Mesendoderm (in vitro differentiated cells): ENCODE results near the gene RRAS.

Source experiments
- DNase-seq: peaks from one replicate; pipeline ENCODE4 v3.0.0; 2013
- H2AK5ac ChIP-seq: 2 replicates; pipeline ENCODE4 v1.6.1; 2013; ENCODE audit warnings: low read length, inconsistent platforms
- H2BK120ac ChIP-seq: 2 replicates; pipeline ENCODE4 v1.6.1; 2013; ENCODE audit warnings: low read depth, mild to moderate bottlenecking, low read length, moderate library complexity, mixed read lengths
- H2BK15ac ChIP-seq: replicated peaks from 2 replicates; pipeline ENCODE4 v1.6.1; 2013; ENCODE audit warnings: low read depth, mild to moderate bottlenecking, moderate library complexity
- H2BK5ac ChIP-seq: 2 replicates; pipeline ENCODE4 v1.6.1; 2013; ENCODE audit warnings: low read length, inconsistent platforms
- H3K18ac ChIP-seq: 2 replicates; pipeline ENCODE4 v1.6.1; 2013; ENCODE audit warnings: mild to moderate bottlenecking, low read length, mixed read lengths
- H3K23ac ChIP-seq: one replicate; pipeline ENCODE4 v1.6.1; 2013; ENCODE audit warnings: low read length
- H3K27ac ChIP-seq: 2 replicates; pipeline ENCODE4 v1.5.1; 2013; ENCODE audit warnings: low read depth, mild to moderate bottlenecking, inconsistent platforms, low read length, moderate library complexity
- H3K27me3 ChIP-seq: 2 replicates; pipeline ENCODE4 v1.6.1; 2013; ENCODE audit warnings: low read length, control low read depth, mild to moderate bottlenecking, inconsistent platforms; ENCODE audit not compliant: insufficient read depth, poor library complexity
- H3K36me3 ChIP-seq: 2 replicates; pipeline ENCODE4 v1.6.1; 2013; ENCODE audit warnings: low read length, inconsistent platforms; ENCODE audit not compliant: control insufficient read depth, insufficient read depth
- H3K4ac ChIP-seq: one replicate; pipeline ENCODE4 v1.6.1; 2013; ENCODE audit warnings: low read depth, mild to moderate bottlenecking, low read length, moderate library complexity
- H3K4me1 ChIP-seq: 2 replicates; pipeline ENCODE4 v1.6.1; 2013; ENCODE audit warnings: low read depth, low read length, inconsistent platforms; ENCODE audit not compliant: control insufficient read depth
- H3K4me2 ChIP-seq: 2 replicates; pipeline ENCODE4 v1.6.1; 2013; ENCODE audit warnings: low read length
- H3K4me3 ChIP-seq: 2 replicates; pipeline ENCODE4 v1.5.1; 2013; ENCODE audit warnings: mild to moderate bottlenecking, low read length
- H3K56ac ChIP-seq: one replicate; pipeline ENCODE4 v1.6.1; 2013; ENCODE audit warnings: low read length
- H3K79me1 ChIP-seq: 2 replicates; pipeline ENCODE4 v1.6.1; 2013; ENCODE audit warnings: low read length, inconsistent platforms
- H3K79me2 ChIP-seq: 2 replicates; pipeline ENCODE4 v1.6.1; 2013; ENCODE audit warnings: mild to moderate bottlenecking, low read length; ENCODE audit not compliant: control insufficient read depth, insufficient read depth
- H3K9ac ChIP-seq: 2 replicates; pipeline ENCODE4 v1.6.1; 2013; ENCODE audit warnings: low read length, inconsistent platforms
- H4K5ac ChIP-seq: one replicate; pipeline ENCODE4 v1.6.1; 2013; ENCODE audit warnings: low read length
- H4K8ac ChIP-seq: one replicate; pipeline ENCODE4 v1.6.1; 2013; ENCODE audit warnings: low read depth, mild to moderate bottlenecking, control low read depth, low read length, moderate library complexity
- WGBS: extraction: QIAGEN DNeasy Blood & Tissue Kit; methylation state at CpG from one replicate; pipeline ENCODE4 v1.1.7; 2013; ENCODE audit warnings: low lambda C conversion rate, missing lambda C conversion rate; ENCODE audit not compliant: insufficient coverage; ENCODE audit errors: extremely low coverage; 5-methylcytosine and 5-hydroxymethylcytosine counted together

Gene RRAS

DNA sequence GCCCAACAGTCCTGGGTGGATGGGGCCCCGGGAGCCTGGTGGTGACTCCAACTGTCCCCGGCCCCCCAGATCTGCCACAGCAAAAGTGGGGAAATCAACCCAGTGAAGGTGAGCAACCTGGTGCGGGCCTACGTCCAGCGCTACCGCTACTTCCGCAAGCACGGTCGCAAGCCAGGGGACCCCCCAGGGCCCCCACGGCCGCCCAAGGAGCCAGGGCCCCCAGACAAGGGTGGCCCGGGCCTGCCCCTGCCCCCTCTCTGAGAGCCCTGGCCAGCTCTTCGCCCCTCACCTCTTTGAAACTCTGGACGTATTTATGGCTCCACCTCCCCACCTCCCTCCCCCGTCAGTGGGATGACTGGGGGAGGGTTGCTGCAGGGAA lies 18.2 kb upstream of the RRAS start:
- H2BK15ac ChIP-seq = no peak overlapping the region
- H3K18ac ChIP-seq = no peak overlapping the region
- no peak overlapping the region for H3K4me3 ChIP-seq
- no peak overlapping the region for H4K8ac ChIP-seq
- H3K4me1 ChIP-seq = no peaks in the 10 kb centered on the region
- no peaks in the 10 kb centered on the region for H3K27me3 ChIP-seq
- no peaks in the 10 kb centered on the region for H3K79me1 ChIP-seq
- no peak overlapping the region for H2BK5ac ChIP-seq
- no peak overlapping the region for H3K23ac ChIP-seq
- no peak overlapping the region for H2AK5ac ChIP-seq
- no peak overlapping the region for H3K27ac ChIP-seq
- no peak overlapping the region for H3K9ac ChIP-seq
- no peak overlapping the region for H2BK120ac ChIP-seq
- H3K56ac ChIP-seq = no peak overlapping the region
- no peak overlapping the region for H3K4ac ChIP-seq
- H3K36me3 ChIP-seq = peaks cover 23% of the 10 kb centered on the region
- H4K5ac ChIP-seq = no peak overlapping the region
- DNase-seq = no peak
- WGBS = no CpG with 5 or more reads among the region's 15 CpGs
- no peaks in the 10 kb centered on the region for H3K79me2 ChIP-seq
- no peak overlapping the region for H3K4me2 ChIP-seq

DNA sequence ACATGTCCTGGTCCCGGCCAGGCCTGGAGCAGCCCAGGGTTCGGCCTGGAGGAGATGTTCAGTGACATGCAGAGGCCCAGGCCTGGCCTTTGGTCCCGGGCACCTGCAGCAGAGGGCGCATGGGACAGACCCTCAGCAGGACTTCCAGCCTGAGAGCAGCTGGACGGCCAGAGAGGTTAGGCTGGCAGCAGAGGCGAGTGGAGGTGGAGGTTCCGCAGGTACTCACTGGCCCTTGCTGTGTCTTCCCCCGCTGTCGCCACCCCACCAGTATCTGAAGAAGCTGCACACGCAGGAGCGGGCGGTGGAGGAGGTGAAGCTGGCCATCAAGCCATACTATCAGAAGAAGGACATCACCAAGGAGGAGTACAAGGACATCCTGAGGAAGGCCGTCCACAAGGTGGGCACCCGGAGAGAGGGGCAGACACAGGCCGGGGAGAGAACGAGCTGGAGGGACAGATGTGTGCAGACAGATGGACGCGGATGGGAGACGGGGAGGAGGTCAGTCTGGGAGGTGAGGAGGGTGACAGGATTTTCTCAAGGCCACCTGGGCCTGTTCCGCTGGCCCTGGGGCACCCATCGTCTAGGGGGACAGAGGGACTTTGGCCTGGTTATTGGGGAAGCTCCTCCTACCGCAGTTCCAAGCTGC lies 17.7 kb upstream of the RRAS start:
- H3K4me3 ChIP-seq = no peak overlapping the region
- no peaks in the 10 kb centered on the region for H3K4me1 ChIP-seq
- H3K79me1 ChIP-seq = peaks cover 1% of the 10 kb centered on the region
- H3K36me3 ChIP-seq = peaks cover 26% of the 10 kb centered on the region
- no peak overlapping the region for H2BK5ac ChIP-seq
- DNase-seq = no peak
- no CpG with 5 or more reads among the region's 22 CpGs for WGBS
- no peak overlapping the region for H4K5ac ChIP-seq
- H2BK15ac ChIP-seq = no peak overlapping the region
- no peak overlapping the region for H3K4ac ChIP-seq
- no peak overlapping the region for H2BK120ac ChIP-seq
- no peaks in the 10 kb centered on the region for H3K79me2 ChIP-seq
- H3K56ac ChIP-seq = no peak overlapping the region
- H3K27ac ChIP-seq = no peak overlapping the region
- H3K4me2 ChIP-seq = no peak overlapping the region
- H3K23ac ChIP-seq = no peak overlapping the region
- H3K27me3 ChIP-seq = no peaks in the 10 kb centered on the region
- H2AK5ac ChIP-seq = no peak overlapping the region
- no peak overlapping the region for H4K8ac ChIP-seq
- no peak overlapping the region for H3K9ac ChIP-seq
- no peak overlapping the region for H3K18ac ChIP-seq

DNA sequence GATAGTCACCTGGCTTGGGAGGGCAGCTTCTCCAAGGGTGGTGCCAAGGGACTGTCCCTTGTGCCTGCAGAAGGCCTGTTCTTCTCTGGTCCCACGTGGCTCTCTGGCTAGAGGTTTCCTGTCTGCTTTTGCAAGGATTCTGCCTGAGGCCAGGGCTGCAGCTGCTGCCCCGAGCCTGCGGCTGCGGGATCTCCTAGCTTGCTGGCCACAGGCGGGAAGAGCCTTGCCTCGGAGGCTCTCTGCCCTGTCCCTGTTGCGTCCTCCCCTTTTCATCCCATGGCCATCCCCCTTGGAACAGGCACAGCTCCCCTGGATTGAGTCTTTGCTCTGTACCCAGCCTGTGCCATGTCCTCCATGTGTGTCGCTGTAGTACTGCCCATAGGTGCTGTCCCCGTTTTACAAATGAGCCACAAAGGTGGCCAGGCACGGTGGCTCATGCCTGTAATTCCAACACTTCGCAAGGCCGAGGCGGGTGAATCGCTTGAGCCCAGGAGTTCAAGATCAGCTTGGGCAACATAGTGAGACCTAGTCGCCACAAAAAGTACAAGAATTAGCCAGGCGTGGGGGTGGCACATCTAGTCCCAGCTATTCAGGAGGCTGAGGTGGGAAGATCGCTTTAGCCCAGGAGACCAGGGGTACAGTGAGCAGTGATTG lies 16.6 kb upstream of the RRAS start:
- Histone ChIP-seq H2BK15ac (no peak overlapping the region), H4K5ac (no peak overlapping the region), H3K4me3 (no peak overlapping the region), H3K79me2 (no peaks in the 10 kb centered on the region), H3K23ac (no peak overlapping the region), H3K4me2 (no peak overlapping the region), H3K4me1 (no peaks in the 10 kb centered on the region), H3K18ac (no peak overlapping the region), H4K8ac (no peak overlapping the region), H3K27ac (no peak overlapping the region), H2BK120ac (no peak overlapping the region), H2BK5ac (no peak overlapping the region), H3K27me3 (no peaks in the 10 kb centered on the region), H3K79me1 (peaks cover 1% of the 10 kb centered on the region), H3K36me3 (peaks cover 24% of the 10 kb centered on the region), H3K56ac (no peak overlapping the region), H2AK5ac (no peak overlapping the region), H3K4ac (no peak overlapping the region), H3K9ac (no peak overlapping the region)
- no peak for DNase-seq
- no CpG with 5 or more reads among the region's 17 CpGs for WGBS

DNA sequence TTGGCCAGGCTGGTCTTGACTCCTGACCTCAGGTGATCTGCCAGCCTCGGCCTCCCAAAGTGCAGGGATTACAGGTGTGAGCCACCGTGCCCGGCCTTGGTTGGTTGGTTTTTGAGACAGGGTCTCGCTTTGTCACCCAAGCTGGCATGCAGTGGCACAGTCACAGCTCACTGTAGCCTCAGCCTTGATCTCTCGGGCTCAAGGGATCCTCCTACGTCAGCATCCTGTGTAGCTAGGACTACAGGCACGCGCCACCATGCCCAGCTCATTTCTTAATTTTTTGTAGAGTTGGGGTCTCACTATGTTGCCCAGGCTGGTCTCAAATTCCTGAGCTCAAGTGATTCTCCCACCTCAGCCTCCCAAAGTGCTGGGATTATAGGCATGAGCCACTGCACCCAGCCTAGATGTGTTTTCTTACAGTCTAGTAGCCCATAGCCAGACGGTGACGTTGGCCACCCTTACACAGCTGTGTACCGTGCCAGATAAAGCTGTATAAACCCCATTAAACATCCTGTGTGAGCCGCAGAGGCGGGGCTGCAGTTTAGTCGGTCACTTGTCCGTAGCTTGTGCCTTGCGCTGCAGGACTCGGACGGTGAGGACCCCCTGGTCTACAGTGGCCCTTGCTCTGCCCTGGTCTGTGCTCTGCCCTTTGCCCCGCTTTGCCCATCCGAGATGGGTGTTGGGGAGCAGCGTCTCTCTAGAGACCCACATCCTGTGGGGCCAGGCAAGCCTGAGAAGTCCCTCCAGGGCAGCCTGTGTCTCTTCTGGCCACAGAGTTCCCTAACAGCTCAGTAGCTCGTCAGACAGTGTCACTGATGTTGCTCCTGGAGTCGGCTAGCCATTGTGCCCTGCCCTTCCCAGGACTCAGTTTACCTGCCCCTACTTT lies 15.9 kb upstream of the RRAS start:
- Histone ChIP-seq H3K27me3 (no peaks in the 10 kb centered on the region), H3K79me1 (peaks cover 1% of the 10 kb centered on the region), H3K18ac (no peak overlapping the region), H3K4me3 (no peak overlapping the region), H3K4ac (no peak overlapping the region), H4K8ac (no peak overlapping the region), H3K27ac (no peak overlapping the region), H3K4me2 (no peak overlapping the region), H4K5ac (no peak overlapping the region), H2BK120ac (no peak overlapping the region), H2BK15ac (no peak overlapping the region), H3K23ac (no peak overlapping the region), H3K36me3 (peaks cover 21% of the 10 kb centered on the region), H3K79me2 (no peaks in the 10 kb centered on the region), H3K4me1 (no peaks in the 10 kb centered on the region), H3K56ac (no peak overlapping the region), H3K9ac (no peak overlapping the region), H2BK5ac (no peak overlapping the region), H2AK5ac (no peak overlapping the region)
- DNase-seq = no peak
- WGBS = no CpG with 5 or more reads among the region's 23 CpGs

DNA sequence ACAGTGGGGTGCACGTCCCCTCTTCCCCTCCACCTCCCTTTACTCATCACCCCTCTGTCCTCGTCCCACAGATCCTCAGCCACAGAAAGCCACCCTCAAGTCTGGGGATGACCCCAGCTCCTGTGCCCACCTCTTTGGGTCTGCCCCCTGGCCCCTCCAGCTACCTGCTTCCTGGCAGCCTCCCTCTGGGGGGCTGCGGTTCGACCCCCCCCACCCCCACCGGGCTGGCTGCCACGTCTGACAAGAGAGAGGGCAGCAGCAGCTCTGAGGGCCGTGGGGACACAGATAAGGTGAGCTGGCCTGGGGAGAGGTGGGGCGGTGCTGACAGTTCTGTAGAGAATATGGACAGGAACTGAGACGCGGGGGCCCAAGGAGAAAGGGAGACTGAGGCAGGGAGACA lies 14.6 kb upstream of the RRAS start:
- Histone ChIP-seq H3K56ac (no peak overlapping the region), H3K79me1 (peaks cover 3% of the 10 kb centered on the region)
- DNase-seq = no peak

More for the DNA sequence above, 14.6 kb upstream of the RRAS start:
- H3K27me3 ChIP-seq = no peaks in the 10 kb centered on the region
- no peak overlapping the region for H3K27ac ChIP-seq
- no CpG with 5 or more reads among the region's 10 CpGs for WGBS
- no peaks in the 10 kb centered on the region for H3K79me2 ChIP-seq
- H4K5ac ChIP-seq = no peak overlapping the region
- H3K23ac ChIP-seq = no peak overlapping the region
- no peak overlapping the region for H3K4me3 ChIP-seq
- no peak overlapping the region for H3K9ac ChIP-seq
- H3K4me1 ChIP-seq = no peaks in the 10 kb centered on the region
- H3K4me2 ChIP-seq = no peak overlapping the region
- H4K8ac ChIP-seq = no peak overlapping the region
- peaks cover 21% of the 10 kb centered on the region for H3K36me3 ChIP-seq
- no peak overlapping the region for H2AK5ac ChIP-seq
- no peak overlapping the region for H3K4ac ChIP-seq
- H3K18ac ChIP-seq = no peak overlapping the region
- H2BK5ac ChIP-seq = no peak overlapping the region
- no peak overlapping the region for H2BK15ac ChIP-seq
- no peak overlapping the region for H2BK120ac ChIP-seq
